T-helper 1 cell treated with Interleukin-12 subunit alpha and Interleukin-12 subunit beta and Interleukin-4 antibody, amounts not matched to agents 30 ng/mL and 1 ng/mL, for 36 hours (primary cell): ENCODE results near the gene MTG1. TPM values are rescaled to one million over a fixed set of nuclear protein-coding genes. Genes with fewer than 3 reads are reported as not detected.

Experiments
- intact Hi-C: fragments of 100-400 bp; cut with micrococcal nuclease; formaldehyde crosslinking; loops from one replicate; pipeline ENCODE4 v1.15.1; 2024
- total RNA-seq: library from RNA; stranded (reverse); gene quantifications from 2 replicates; pipeline ENCODE4 v1.2.3, GENCODE V29; 2022

MTG1 gene
- total RNA-seq, 1 donor from 2014 or later = 56.0 TPM

GRCh38 chr10:133444342-133445267 lies 50.6 kb downstream of the MTG1 start:
- intact Hi-C loops = no loop called here

- intact Hi-C loops = no loop called here
These were observed 51.3 kb downstream of the MTG1 start for GRCh38 chr10:133445268-133445732.

DNA sequence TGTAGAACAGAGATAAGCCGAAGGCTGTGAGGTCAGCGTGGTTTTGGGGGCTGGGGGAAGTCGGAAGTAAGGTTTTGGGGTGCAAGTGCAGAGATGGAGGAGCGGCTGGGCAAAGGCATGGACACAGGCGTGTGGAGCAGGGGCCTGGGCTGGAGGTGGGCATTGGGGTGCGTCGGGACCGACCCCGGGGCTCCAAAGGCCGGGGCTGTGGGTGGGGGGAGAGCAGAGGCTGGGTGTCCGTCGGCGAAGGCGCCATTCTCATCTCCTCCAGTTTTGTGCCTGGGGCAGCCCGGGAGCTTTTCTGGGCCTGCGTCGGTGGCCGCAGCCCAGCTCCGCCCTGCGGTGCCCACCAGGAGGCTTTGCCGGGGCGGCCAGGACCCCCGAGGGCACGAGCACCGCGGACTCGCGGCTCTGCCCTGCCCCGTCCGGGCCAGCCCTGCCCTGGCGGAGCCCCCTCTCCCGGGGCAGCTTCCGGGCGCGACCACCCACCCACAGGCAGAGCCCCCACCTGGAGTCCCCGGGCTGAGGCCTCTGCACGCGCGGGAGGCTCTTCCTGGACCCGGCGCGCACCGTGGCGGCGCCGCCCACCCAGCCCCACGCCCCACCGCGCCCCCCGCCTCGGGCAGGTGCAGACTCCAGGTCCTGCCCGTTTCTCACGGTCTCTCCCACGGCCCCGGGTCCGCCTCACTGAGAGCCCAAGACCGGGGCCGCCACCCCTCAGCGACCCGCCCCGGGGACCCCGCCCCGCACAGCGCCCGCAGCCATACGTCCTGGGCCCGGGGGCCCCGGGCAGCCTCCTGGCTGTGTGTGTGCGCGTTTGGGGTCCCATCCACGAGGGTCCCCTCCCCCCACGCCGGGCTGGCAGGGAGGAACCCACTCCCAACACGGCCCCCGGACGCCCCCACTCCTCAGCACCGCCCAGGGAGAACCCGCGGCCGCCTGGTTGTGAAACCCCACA lies 52.1 kb downstream of the MTG1 start:
- intact Hi-C loops = no loop called here

- intact Hi-C loops = no loop called here
These were observed 53.0 kb downstream of the MTG1 start for GRCh38 chr10:133446979-133447378.

DNA sequence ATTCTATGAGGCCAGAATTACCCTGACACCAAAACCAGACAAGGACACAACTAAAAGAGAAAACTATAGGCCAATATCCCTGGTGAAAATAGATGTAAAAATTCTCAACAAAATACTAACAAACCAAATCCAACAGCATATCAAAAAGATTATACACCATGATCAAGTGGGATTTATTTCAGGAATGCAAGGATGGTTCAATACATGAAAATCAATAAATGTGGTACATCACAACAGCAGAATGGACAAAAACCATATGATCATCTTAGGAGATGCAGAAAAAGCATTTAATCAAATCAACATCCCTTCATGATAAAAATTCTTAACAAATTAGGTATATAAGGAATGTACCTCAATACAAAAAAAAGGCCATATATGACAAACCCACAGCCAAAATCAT lies 54.2 kb downstream of the MTG1 start:
- intact Hi-C loops = no loop called here

DNA sequence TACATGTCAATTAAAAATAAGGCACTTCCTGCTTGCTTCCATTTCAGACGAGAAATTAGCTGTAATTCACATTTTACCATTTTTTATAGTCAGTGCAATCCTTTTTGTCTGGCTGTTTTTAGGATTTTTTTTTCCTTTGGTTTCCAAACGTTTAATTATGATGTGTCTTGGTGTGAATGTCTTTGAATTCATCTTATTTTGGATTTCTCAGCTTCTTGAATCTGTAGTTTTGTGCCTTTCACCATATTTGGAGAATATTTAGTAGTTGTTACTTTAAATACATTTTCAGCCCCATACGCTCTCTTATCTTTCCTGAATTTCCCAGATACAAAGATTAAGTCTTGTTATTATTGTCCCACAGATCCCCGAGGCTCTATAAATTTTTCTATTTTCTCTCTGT lies 57.4 kb downstream of the MTG1 start:
- intact Hi-C loops = no loop called here

GRCh38 chr10:133452453-133452852 lies 58.5 kb downstream of the MTG1 start:
- intact Hi-C loops = no loop called here

DNA sequence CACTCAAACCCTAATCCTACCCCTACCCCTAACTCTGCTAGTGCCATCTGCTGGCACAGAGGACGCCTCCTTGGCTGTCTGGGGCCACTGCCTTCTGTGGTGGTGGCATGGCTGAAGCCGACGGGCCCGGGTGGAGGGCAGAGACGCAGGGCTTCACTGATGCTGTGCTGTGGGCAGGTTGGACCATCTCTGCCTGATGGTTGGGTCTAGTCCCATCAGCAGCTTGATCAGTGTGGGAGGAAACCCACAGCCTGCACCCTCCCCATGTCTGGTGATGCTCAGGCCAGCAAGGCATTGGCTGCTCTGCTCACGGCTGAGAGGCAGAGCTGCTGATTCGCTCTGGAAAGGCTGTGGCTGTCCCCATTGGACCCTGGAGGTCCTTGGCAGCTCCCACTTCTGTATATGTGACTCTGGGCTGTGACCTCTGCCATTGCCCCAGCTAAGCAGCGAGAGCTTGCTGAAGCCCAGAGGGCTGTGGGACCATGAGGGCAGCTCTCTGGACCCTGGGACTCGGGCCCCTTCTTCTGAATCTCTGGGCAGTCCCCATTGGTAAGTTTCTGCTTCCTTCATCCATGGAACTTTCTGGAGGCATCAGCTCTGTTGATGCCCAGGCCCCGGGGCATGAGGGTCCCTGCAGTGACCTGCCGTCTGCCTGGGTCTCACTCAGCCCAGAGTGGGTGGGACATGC lies 59.7 kb downstream of the MTG1 start, which contains the start of gene SCART1:
SCART1 (plus strand) TSS at position 430 of the 688 bp plus-strand sequence; CDS start at position 483, 53 bp downstream.
- intact Hi-C loops = no loop called here

DNA sequence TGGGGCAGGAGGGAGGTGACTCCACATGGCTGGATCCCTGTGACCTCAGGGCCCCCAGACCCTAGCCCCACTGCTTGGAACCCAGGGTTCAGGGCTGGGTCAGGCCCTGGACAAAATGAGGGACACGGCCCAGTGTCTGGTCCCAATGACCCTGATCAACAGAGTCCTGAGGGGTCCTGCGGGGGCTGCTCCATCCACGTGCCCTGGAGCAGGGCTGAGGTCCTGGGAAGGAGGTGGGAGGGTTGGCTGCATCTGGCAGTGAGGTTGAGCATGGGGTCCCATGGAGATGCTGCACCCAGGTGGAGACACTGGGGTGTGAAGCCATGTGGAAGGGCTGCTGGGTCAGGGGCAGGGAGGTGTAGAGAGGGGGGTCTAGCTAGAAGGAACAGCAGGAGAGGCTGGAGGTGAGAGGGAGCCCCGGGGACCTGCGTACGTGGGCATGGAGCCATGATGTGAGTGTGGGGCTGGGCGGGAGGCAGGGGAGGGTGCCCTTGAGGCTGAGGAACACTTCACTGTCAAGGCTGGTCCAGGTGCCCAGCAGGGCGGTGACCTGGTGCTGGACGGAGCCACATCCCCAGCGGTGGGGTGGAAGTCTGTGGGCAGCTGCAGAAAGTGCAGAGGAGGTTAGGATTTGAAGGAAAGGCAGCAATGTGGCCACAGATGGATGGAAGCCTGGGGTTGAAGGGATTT lies 60.4 kb downstream of the MTG1 start:
- intact Hi-C loops = no loop called here

- intact Hi-C loops = no loop called here
These were observed 61.2 kb downstream of the MTG1 start for GRCh38 chr10:133455196-133455595.

- intact Hi-C loops = no loop called here
These were observed 61.7 kb downstream of the MTG1 start for GRCh38 chr10:133455611-133456031.

DNA sequence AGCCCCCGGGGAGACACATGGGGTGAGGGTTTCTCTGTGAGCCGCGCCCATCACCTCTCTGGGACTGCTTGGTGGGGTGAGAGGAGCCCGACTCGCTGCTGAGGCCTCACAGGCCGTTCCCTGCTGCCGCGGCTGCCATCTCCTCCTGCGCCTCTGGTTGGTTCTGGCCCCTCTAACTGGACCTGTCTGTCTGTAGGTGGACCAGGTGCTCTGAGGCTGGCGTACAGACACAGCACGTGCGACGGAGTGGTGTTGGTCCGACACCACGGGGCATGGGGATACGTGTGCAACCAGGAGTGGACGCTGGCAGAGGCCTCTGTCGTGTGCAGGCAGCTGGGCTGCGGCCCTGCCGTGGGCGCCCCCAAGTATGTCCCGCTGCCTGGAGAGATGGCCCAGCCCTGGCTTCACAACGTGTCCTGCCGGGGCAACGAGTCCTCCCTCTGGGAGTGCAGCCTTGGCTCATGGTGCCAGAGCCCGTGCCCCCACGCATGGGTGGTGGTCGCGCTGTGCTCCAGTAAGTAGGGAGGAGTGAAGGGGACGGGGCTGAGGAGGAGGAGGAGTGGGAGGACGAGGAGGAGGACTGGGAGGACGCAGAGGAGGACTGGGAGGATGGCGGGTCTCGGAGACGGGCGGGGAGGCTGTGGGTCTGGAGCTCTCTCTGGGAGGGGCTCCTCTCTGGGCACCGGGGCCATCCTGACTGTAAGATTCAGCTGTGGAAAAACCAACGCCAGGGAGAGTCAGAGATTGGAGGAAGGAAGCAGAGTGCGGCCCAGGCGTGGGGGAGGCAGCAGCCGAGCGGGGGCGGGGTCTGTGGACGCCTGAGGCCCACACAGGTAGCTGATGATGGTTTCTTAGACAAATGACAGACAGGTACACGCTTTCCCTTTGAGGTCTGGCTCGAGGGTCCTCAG lies 62.3 kb downstream of the MTG1 start:
- intact Hi-C loops = no loop called here

- intact Hi-C loops = no loop called here
These were observed 63.3 kb downstream of the MTG1 start for GRCh38 chr10:133457100-133457841.

- intact Hi-C loops = no loop called here
These were observed 64.2 kb downstream of the MTG1 start for GRCh38 chr10:133458021-133458709.

DNA sequence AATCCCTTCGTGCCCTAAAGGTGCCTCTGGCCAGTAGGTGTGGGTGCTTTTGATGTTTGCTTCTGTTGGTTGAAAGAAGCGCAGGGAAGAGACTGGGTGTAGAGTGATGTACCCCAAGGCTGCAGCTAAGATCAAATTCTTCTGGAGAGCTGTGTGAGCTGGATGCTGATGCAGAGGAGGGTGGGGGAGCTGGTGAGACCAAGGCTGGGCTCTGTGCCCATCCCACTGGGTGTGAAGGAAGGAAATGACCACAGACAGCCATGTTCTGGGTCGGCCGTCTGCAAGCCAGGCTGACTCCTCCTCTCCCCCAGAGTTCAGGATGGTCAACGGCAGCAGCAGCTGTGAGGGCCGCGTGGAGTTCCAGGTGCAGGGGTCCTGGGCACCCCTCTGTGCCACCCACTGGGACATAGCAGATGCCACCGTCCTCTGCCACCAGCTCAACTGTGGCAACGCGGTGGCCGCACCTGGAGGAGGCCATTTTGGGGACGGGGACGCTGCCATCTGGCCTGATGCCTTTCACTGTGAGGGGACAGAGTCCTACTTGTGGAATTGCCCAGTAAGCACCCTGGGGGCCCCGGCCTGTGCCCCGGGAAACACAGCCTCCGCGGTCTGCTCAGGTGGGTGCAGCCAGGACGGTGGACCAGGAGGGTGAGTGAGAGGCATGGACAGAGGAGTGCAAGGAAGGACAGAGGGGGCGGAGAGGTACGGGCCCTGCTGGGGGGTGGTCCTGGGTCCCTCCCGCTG lies 64.9 kb downstream of the MTG1 start:
- intact Hi-C loops = no loop called here

GRCh38 chr10:133459454-133460207 lies 65.7 kb downstream of the MTG1 start:
- intact Hi-C loops = no loop called here
